Vagina (tissue), 2 donors: ENCODE results near the gene MDK.

ENCODE experiments used
- CTCF ChIP-seq, 3 experiments: fragments of 450-650 bp in 2 of 3; fragments of 200-600 bp in 1 of 3; sonication (generic) in 1 of 3; IDR thresholded peaks; one replicate each; pipeline ENCODE4 v1.5.1; 2017 to 2019; ENCODE audit warnings: antibody characterized with exemption in 3 of 3, mild to moderate bottlenecking in 2 of 3, moderate library complexity in 2 of 3
- POLR2A ChIP-seq, 2 donors: fragments of 450-650 bp; IDR thresholded peaks; one replicate each; pipeline ENCODE4 v1.6.1; 2017; ENCODE audit warnings: antibody characterized with exemption in 2 of 2, mild to moderate bottlenecking in 2 of 2, moderate library complexity in 2 of 2

GRCh38 chr11:46332093-46332567 lies 49.3 kb upstream of the MDK start:
- TF ChIP-seq CTCF (IDR thresholded peaks at IDR 0.05), result no peak
- TF ChIP-seq POLR2A (IDR thresholded peaks at IDR 0.05), result no peak
